GM21619 (cell line): ENCODE data around the gene CILP.
"Not testable (repeated sequence)": the region's sequence is repeated elsewhere in the genome, so short reads cannot be mapped to it uniquely, and the experiment has no call there.

Source experiments
- ATAC-seq: cut with Tn5 transposase; IDR thresholded peaks from one replicate; pipeline ENCODE4 v1.9.1; 2021; ENCODE audit not compliant: unreplicated experiment

CILP gene, protein sequence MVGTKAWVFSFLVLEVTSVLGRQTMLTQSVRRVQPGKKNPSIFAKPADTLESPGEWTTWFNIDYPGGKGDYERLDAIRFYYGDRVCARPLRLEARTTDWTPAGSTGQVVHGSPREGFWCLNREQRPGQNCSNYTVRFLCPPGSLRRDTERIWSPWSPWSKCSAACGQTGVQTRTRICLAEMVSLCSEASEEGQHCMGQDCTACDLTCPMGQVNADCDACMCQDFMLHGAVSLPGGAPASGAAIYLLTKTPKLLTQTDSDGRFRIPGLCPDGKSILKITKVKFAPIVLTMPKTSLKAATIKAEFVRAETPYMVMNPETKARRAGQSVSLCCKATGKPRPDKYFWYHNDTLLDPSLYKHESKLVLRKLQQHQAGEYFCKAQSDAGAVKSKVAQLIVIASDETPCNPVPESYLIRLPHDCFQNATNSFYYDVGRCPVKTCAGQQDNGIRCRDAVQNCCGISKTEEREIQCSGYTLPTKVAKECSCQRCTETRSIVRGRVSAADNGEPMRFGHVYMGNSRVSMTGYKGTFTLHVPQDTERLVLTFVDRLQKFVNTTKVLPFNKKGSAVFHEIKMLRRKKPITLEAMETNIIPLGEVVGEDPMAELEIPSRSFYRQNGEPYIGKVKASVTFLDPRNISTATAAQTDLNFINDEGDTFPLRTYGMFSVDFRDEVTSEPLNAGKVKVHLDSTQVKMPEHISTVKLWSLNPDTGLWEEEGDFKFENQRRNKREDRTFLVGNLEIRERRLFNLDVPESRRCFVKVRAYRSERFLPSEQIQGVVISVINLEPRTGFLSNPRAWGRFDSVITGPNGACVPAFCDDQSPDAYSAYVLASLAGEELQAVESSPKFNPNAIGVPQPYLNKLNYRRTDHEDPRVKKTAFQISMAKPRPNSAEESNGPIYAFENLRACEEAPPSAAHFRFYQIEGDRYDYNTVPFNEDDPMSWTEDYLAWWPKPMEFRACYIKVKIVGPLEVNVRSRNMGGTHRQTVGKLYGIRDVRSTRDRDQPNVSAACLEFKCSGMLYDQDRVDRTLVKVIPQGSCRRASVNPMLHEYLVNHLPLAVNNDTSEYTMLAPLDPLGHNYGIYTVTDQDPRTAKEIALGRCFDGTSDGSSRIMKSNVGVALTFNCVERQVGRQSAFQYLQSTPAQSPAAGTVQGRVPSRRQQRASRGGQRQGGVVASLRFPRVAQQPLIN

DNA sequence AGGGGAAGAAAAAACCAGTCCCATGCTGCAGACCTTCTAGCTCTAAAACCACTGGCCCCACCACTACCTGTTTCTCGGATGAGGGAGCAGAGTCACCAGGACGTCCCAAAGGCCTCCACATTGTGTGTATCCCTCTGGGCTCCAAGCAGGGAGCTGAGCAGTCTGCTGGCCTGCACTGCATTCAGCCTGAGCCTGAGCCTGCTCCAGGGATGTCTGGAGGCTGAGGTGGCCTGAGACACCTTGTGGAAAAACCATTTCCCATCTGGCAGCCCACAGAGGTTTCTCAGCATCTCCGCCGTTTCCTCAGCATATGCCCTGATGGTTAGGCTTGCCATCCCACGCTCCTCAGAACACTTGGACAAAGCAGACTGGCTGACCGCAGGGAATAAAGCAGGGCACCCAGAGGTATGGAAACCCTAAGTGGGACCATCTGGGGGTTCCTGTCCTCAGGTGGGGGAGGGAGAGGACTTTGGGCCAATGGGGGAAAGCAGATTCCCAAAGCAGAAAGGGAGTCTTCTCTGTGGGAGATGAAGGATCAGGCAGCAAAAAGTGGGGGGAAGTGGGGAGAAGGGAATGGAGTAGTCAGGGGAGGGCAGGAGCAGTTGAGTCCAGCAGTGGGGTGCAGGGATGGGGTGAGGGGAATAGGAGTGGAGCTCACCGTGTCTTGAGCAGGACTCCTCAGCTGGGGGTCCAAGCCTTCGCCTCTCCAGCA lies at the start of gene CILP:
Gene CILP, minus strand, starts transcription at position 704 of the 712 bp plus-strand sequence. CDS start 1,718 bp downstream, outside the sequence.
- ATAC-seq: no peak

DNA sequence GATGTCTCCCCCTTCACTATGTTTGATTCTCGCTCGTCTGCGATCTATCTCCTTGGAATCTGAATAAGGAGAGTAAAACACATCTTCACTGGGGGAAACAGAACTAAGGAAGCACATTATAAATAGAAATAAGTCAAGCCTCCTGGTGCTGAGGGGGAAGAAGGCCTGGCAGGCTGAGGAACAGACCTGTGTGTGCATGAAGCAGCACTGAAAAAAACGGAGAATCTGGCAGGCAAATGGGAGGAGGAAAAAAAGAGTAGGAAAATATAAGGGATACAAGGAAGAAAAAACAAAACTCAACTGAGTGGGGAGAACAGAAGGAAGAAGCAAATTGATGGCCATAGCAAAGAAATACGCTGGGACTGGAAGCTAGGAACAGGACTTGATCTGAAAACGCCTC lies 49.7 kb upstream of the CILP start:
- no peak for ATAC-seq

DNA sequence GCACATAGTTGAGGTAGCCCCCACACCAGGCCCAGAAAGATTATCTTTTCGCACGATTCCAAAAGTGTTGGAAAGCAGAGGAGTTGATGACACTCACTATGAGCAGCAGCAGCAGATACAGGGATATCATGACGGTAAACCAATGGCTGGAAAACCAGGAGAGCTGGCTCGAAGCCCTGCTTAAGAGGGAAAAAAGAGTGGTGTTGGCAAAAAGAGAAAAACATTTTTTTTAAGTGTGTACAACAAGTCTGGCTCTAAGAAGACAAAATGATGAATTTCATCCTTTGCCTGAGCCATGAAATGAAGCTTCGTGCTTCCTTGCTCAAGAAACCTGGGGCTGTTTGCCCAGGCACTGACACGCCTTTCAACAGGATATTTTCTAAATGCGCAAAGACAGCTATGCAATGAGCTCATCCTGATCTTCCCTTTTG lies 48.1 kb upstream of the CILP start:
- ATAC-seq: no peak

DNA sequence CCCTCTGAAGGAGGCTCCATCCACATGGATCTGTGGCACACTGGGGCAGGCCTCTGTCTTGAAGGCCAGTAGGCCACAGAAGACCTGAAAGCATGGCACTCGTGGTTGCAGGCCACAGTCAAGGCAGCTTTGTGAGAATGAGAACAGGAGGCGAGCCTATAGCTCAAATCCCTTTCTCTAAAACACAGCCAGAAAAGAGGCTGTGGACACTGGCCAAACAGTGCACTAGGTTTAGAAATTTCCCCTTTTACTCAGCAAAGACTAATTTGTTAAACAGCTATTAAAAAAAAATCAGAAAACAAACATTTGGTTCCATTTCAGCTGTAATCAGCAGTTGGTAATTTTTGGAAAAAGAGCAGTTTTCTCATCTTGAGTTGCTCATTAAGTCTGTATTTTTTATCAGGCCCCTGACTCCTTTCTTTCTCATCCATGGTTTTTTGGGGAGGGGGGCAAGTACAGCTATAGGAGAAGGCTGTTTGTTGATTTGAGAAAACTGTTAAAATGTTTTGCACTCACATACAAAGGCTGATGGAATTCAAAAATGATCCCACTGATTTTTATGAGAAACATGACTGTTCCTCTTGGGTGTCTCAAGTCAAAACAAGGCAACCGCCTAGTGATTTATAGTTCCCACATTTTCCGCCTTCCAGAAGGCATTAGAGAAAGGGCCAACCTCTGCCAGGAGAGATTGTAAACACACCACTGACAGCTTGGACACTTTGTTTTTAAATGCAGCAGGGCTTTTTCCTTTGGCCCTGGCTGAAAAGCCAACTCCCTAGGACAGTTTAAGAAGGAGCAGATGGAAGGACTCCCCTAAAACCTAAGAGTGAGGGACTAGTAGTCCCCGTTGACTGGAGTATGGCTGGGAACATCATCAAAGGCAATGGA lies 47.3 kb upstream of the CILP start:
- no peak for ATAC-seq

DNA sequence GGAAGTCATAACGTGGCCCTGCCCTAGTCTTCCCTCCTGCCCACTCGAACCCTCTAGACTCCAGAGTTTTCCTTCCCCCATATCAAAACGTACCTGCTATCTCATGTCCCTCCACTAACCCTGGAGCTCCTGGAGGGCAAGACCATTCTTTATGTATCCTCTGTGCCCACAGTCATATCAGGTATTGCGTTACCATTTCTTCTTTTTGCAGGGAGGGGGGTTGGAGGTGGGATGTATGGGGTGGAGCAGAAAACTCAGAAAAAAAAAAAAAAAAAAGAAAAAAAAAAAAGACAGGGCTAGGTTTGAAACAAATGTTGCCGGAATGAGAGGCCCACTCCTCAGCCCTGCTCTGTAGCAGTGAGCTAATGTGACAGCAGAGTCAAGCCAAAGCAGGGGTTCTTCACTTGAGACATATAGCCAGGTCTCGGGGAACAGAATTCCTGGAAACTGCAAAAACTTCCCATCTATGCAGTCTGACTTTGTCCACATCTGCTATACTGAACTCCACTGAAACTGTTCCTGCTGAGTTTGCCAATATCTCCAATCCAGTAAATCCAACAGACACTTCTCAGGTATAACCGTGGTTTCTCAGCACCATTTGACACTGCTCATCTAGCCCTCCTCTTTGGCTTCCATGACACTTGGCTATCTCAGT lies 44.3 kb upstream of the CILP start:
- ATAC-seq: no peak

DNA sequence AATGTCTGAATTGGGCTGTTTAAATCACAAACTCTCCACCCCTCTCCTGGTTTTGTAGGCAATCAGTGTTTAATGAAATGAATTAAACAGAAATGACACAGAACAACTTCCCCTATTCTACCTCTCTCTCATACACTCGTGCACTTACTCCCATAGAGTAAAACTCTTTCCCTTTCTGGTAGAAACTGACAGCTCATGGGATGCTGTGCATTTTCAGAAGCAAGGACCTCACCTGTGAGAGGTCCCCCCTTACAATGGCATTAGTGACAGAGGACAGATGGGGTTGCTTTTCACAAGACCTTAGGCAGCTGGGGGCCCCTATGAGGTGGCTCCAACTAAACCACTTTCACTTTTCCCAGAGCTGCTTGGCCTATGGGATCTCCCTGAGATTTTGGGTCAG lies 43.5 kb upstream of the CILP start:
- no peak for ATAC-seq

DNA sequence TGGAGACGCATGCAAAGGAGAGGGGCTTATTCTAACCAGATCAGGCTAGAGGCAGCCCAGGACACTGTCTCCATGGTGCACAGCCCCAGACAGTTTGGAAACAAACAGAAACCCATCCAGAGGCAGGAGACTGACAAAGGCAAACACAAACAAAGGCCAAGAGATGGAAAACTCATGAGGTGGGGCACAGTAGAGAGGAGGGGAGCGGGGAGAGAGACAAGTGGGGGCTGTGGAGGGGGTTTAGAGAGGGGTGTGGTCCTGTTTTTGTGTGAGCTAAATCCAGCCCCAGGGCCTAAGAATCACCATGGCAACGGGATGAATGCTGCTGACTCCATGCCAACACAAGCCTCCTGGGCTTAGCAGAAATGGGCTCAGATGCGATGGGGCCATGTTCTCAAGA lies 43.1 kb upstream of the CILP start:
- no peak for ATAC-seq

DNA sequence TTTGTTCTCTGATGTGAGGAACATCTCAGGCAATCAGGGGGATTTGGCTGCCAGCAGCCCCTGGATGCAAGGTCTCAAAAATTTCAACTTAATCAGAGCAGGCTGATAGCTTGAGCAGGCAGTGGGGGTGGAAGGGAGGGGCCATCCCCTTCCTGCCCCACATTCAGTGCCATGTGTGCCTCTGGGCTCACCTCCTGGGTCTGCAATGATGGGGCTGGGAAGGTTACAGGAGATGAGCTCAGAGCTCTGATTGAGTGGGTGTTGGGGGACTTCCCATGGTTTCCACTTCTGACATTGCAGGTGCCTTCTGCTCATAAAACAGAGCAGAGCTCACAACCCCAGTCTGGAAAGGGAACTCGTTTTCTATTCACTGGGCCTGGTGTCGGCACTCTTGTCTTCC lies 38.4 kb upstream of the CILP start:
- no peak for ATAC-seq

DNA sequence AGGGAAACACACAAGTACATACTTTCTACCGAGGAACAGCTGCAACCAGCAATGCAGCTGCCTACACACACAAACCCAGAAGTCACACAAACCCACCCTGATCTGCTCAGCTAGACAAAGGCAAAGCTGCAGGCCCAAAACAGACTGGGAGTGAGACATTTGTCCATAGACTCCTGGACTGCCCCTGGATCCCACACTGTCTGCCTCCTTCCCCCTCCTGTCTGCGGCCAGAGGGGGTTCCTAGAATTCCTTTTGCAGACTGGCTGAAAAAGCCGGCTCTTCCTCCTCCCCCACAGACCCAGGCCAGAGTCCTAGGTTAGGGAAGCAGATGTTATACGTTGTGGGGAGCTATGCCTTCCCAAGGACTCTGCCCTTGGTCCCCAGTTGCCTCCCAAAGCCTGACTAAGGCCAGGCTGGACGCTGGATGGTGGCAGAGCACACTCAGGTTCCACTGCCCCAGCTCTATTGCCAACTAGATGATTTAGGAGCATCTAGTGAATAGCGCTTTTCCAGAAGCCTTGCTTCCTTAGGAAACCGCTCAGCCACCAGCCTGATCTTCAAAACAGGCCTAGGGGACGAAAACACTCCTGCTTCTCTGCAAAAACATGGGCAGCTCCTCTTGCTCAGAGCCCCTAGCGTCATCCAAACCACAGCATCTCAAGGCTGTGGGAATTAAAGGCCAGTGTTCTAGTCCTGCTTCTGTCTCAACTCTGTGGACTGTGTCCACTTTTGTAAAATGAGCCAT lies 37.4 kb upstream of the CILP start:
- ATAC-seq: no peak

DNA sequence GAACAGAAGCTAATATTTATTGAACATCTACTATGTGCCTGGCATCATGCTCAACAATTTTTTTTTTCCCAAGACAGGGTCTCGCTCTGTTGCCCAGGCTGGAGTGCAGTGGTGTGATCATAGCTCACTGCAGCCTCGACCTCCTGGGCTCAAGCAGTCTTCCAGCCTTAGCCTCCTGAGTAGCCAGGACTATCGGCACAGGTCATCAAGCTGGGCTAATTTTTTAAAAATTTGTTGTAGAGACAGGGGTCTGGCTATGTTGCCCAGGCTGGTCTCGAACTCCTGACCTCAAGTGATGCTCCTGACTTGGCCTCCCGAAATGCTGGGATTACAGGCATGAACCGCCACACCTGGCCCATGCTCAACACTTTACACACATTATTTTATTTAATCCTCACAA lies 35.7 kb upstream of the CILP start:
- ATAC-seq: no peak

DNA sequence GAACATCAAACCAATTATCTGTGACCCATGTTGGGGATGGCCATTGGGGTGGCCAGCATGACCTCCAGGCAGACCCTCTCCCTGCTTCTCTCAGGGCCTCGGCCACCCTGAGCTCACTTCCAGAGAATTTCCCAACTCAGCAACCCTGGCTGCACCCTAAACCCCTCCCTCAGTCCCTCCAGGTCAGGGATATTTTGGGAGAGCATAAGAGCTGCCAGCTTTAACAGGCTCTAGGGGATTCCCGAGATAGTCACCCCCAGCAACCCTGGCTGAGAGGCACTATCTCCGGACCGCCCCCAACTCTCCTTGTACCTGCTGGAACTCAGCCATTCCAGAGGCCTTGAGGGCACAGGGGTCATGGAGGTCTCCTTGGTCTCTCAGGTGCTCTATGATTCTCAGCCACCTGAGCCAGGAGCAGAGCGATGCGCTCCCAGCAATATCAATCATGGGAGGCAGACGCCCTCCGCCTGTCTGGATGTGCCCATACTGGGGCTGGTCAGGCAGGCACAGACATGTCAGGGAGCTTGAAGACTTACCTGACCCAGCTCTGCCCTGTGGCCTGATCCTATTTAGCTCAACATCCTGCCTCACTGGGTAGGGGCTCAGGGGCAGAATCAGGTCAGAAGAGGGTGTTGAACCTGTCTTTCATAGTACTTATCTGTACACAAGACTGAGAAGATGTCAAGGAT lies 34.9 kb upstream of the CILP start:
- no peak for ATAC-seq

DNA sequence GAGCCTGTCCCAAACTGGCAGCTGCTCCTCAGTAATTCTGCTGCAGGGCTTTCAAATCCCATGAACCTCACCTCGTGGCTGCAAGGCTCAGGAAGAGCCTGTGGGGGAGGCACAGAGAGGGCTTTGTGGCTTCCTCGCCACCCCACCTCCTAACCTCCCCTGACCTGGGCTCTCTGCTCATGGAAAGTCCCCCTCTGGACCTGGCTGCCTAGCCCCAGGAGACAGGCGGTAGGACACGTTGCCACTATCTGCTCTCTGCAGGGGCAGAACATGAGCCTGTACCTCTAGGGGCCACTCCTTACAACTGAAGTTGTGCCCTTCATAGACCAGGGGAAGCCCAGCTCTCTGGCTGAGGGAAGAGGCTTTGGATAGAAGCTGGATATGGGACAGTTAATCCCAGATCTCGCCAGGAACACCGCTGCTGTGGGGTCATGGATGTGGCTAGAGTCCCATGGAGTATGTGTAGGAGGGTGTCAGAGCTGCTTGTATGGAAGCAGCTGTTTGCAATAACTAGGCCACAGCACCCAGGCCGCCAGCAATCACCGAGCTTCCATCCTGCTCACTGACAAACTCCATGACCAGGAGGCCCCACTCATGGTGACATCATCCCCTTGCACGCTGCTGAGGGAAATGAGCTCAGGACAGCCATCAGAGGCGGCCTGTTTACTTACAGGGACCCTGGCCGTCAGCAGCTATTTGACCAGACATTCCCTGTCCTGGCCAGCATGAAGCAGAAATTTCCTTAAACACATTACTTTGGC lies 34.0 kb upstream of the CILP start:
- ATAC-seq: no peak

DNA sequence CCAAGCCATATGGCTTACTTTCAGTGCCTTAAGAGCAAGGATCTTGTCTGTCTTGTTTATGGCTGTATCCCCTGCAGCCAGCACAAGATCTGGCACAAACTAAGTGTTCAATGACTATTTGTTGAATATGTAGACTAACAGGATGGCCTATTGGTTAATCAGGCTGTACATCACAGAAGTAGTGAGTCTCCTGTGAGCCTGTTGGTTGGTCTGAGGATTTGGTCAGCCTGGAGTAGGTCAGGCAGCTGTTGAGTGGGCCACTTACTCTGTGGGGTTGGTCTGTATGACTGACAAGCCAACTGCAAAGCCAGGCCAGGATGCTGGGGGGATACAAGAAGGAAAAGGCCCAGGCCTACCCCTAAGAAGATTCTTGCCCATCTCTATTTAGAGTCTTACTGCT lies 33.4 kb upstream of the CILP start:
- ATAC-seq: no peak

DNA sequence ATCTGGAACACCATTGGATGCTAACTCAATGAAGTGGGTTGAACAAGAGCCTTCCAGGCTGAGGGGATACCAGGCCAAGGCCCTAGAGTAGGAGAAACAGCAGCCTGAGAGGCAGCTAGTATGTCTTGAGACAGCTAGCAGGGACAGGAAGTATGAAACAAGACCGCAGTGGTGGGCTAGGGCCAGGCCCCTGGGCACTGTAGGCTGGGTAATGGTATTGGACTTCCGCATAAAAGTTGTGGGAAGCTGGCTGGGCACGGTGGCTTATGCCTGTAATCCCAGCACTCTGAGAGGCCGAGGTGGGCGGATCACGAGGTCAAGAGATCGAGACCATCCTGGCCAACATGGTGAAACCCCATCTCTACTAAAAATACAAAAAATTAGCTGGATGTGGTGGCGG lies 25.2 kb upstream of the CILP start:
- ATAC-seq: not testable (repeated sequence)

DNA sequence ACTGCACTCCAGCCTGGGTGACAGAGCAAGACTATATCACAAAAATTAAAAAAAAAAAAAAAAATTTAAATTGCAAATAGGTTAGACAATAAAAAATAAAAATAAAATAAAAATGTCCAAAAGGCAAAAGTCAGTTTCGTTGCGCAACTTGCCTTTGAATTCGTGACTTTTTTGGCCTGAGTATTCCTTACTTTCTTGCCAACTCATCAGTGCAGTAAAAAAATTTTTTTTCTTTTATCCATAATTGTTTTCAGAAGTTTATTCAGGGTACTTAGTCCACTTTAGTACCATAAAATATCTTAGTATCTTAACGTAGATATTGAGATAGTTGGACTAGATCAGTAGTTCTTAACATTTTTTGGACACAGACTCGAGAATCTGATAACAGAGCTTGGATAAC lies 22.4 kb upstream of the CILP start:
- ATAC-seq: no peak

DNA sequence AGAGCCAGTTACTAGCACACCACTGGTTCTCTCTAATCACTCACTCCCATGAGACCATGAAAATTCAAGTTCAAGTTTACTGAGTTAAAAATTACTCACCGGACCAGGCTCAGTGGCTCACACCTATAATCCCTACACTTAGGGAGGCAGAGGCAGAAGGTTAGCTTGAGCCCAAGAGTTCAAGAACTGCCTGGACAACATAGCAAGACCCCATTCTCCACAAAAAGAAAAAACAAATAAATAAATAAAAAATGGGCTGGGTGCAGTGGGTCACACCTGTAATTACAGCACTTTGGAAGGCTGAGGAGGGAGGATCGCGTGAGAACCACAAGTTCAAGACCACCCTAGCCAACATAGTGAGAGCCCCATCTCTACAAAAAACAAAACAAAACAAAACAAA lies 21.2 kb upstream of the CILP start:
- no peak for ATAC-seq

DNA sequence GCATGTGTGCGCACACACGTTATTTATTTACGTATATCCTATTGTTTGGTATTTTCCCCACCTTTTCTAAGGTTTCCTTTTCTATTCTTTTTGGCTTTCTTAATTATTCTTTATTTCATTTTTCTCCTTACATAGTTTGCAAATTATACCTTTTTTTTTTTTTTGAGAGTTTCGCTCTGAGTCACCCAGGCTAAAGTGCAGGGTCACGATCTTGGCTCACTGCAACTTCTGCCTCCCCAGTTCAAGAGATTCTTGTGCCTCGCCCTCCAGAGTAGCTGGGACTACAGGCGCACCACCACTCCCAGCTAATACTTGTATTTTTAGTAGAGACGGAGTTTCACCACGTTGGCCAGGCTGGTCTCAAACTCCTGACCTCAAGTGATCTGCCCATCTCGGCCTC lies 20.0 kb upstream of the CILP start:
- no peak for ATAC-seq
